GM23248 (cell line): ENCODE results near the gene FARP2. TPM values are rescaled to one million over a fixed set of nuclear protein-coding genes. Genes with fewer than 3 reads are reported as not detected.

Experiments
- DNase-seq: peaks from one replicate; pipeline ENCODE4 v3.0.0-alpha.2; 2015
- H2AFZ ChIP-seq: fragments of 200-600 bp; sonication (generic); 2 replicates; pipeline ENCODE4 v1.6.1; 2016; ENCODE audit warnings: antibody characterized with exemption
- H3F3A ChIP-seq: fragments of 200-600 bp; sonication (generic); 2 replicates; pipeline ENCODE4 v1.6.1; 2016; ENCODE audit warnings: mild to moderate bottlenecking, antibody characterized with exemption, mixed run types; ENCODE audit not compliant: insufficient read depth
- H3K27ac ChIP-seq: fragments of 200-600 bp; sonication (generic); 2 replicates; pipeline ENCODE4 v1.5.1; 2016; ENCODE audit warnings: mild to moderate bottlenecking
- H3K27me3 ChIP-seq: fragments of 200-600 bp; sonication (generic); replicated peaks from 2 replicates; pipeline ENCODE4 v1.6.1; 2016; ENCODE audit warnings: mild to moderate bottlenecking; ENCODE audit not compliant: insufficient read depth
- H3K36me3 ChIP-seq: fragments of 200-600 bp; sonication (generic); 2 replicates; pipeline ENCODE4 v1.6.1; 2016; ENCODE audit warnings: low read depth, mild to moderate bottlenecking
- H3K4me1 ChIP-seq: fragments of 200-600 bp; sonication (generic); 2 replicates; pipeline ENCODE4 v1.6.1; 2016; ENCODE audit warnings: mild to moderate bottlenecking; ENCODE audit not compliant: insufficient read depth
- H3K4me2 ChIP-seq: fragments of 200-600 bp; sonication (generic); one replicate; pipeline ENCODE4 v1.6.1; 2016; ENCODE audit warnings: mild to moderate bottlenecking; ENCODE audit not compliant: unreplicated experiment
- H3K4me3 ChIP-seq: fragments of 200-600 bp; sonication (generic); 2 replicates; pipeline ENCODE4 v1.5.1; 2016; ENCODE audit warnings: mild to moderate bottlenecking
- H3K79me2 ChIP-seq: fragments of 200-600 bp; sonication (generic); 2 replicates; pipeline ENCODE4 v1.6.1; 2016; ENCODE audit warnings: mild to moderate bottlenecking; ENCODE audit not compliant: insufficient read depth
- H3K9ac ChIP-seq: fragments of 200-600 bp; sonication (generic); 2 replicates; pipeline ENCODE4 v1.6.1; 2016; ENCODE audit warnings: mild to moderate bottlenecking
- H3K9me2 ChIP-seq: fragments of 200-600 bp; sonication (generic); 2 replicates; pipeline ENCODE4 v1.6.1; 2016; ENCODE audit warnings: mixed run types, mild to moderate bottlenecking, moderate library complexity; ENCODE audit not compliant: insufficient read depth
- H3K9me3 ChIP-seq: fragments of 200-600 bp; sonication (generic); one replicate; pipeline ENCODE4 v1.6.1; 2017; ENCODE audit warnings: low read depth
- H4K20me1 ChIP-seq: fragments of 200-600 bp; sonication (generic); 2 replicates; pipeline ENCODE4 v1.6.0; 2016; ENCODE audit not compliant: insufficient read depth
- EZH2 ChIP-seq: fragments of 200-600 bp; sonication (generic); IDR thresholded peaks from 2 replicates; pipeline ENCODE4 v1.6.1; 2018; ENCODE audit warnings: antibody characterized with exemption, mild to moderate bottlenecking; ENCODE audit not compliant: insufficient read depth, poor library complexity, severe bottlenecking
- EZH2phosphoT487 ChIP-seq: fragments of 200-600 bp; sonication (generic); IDR thresholded peaks from 2 replicates; pipeline ENCODE4 v1.6.1; 2018; ENCODE audit warnings: antibody characterized with exemption, moderate library complexity, mild to moderate bottlenecking, low read depth; ENCODE audit not compliant: insufficient read depth
- WGBS, 2 experiments: methylation state at CpG; one replicate each; pipeline ENCODE4 v1.1.6; 2015 to 2017; ENCODE audit warnings: low lambda C conversion rate in 2 of 2, low coverage in 1 of 2; ENCODE audit errors: missing lambda C conversion rate in 2 of 2; 5-methylcytosine and 5-hydroxymethylcytosine counted together
- in situ Hi-C: fragments of 300-500 bp; cut with MboI; formaldehyde crosslinking; loops from 2 replicates; pipeline ENCODE4 v1.15.0; 2020
- polyA plus RNA-seq: library from polyadenylated mRNA; unstranded; fragments of >200 nt; fragmentation: Nextera tagmentation; extraction: Ambion mirVana; gene quantifications from 2 replicates; pipeline ENCODE4 v1.2.1, GENCODE V29; 2016
- total RNA-seq: library from RNA; depleted of rRNA; stranded (reverse); fragments of >200 nt; shearing (Covaris generic); gene quantifications from 2 replicates; pipeline ENCODE4 v1.2.3, GENCODE V29; 2014

The FARP2 gene
- total and polyA plus RNA-seq, 2 experiments from 2014 or later, result 30.9 to 39.0 TPM

DNA sequence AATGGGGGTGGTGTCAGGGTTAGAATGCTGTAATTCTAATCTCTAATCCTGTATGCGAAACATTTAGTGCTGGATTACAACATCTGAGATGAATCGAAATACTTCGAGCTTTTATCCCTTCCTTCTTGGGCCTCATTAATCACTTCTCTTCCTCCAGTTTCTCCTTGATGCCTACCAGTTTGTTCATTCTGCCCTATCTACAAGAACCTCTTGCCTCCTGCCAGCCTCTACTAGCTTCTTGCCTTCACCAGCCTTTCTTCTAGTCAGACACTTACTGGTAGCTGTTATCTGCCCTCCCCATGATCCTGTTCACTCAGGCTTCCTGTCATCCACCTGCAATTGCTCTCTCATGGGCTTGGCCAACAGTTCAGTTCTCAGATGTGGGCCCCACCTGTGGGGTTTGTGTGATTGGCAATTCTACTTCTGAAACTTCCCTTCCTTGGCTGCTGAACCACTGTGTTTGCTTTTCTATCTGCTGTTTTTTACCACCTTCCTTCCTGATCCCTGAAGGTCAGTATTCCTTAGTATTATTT, 15.4 kb upstream of the FARP2 start:
- H3K79me2 ChIP-seq, result peaks cover 80% of the 10 kb centered on the region
- 0 out of 2 replicates have a peak overlapping the region, but pooled peaks have one; percentile 3 for H3K9ac ChIP-seq
- no peaks in the 10 kb centered on the region for H3K9me2 ChIP-seq
- H3K4me1 ChIP-seq, result peaks cover 30% of the 10 kb centered on the region
- H3K4me3 ChIP-seq, result no peak overlapping the region
- 0 out of 2 replicates have a peak, but pooled peaks cover 3% of the 10 kb centered on the region for H4K20me1 ChIP-seq
- in situ Hi-C loops, result no loop called here
- peaks cover 79% of the 10 kb centered on the region for H3F3A ChIP-seq
- H3K27me3 ChIP-seq, result no peaks in the 10 kb centered on the region
- no peak overlapping the region for H2AFZ ChIP-seq
- no peak for DNase-seq
- H3K4me2 ChIP-seq, result peak overlapping the region; percentile 44
- TF ChIP-seq EZH2phosphoT487, result no peak
- no peak for TF ChIP-seq EZH2
- 64 to 76% methylated on average over 3 of the region's 3 CpGs for WGBS, 2 experiments
- peak overlapping the region; percentile 22 for H3K27ac ChIP-seq
- no peaks in the 10 kb centered on the region for H3K9me3 ChIP-seq
- peaks cover 69% of the 10 kb centered on the region for H3K36me3 ChIP-seq

DNA sequence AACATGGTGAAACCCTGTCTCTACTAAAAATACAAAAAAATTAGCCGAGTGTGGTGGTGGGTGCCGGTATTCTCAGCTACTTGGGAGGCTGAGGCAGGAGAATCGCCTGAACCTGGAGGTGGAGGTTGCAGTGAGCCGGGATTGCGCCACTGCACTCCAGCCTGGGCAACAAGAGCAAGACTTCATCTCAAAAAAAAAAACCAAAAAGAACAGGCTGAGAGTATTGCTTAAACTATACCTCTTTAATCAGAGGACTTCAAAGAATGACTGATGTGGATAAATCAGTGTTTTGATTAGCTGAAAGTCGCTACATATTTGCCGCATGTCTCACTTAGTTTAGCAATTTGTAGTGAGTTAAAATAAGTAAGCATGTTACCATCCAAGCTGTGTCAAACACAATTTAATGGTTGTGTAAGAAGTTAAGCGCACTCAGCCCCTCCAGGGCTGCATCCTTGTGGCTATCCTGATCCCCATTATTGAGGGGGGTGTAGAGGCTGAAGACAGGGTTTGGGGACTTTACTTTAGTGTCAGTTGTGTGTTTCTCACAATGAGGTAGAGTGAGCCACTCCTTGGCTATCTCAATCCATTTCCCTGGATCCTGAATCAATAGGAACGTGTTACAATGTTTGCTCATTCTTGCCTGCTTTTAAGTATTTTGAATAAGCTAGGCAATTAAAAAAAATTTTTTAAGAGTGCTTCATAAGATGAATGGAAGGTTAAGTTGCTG, 11.0 kb upstream of the FARP2 start:
- Histone ChIP-seq H3K4me3 (no peak overlapping the region), H3K27me3 (no peaks in the 10 kb centered on the region), H3K9ac (no peak overlapping the region), H3K4me2 (no peak overlapping the region), H4K20me1 (0 out of 2 replicates have a peak, but pooled peaks cover 3% of the 10 kb centered on the region), H3K4me1 (peaks cover 21% of the 10 kb centered on the region), H3K27ac (peak overlapping the region; percentile 67), H3K79me2 (peaks cover 64% of the 10 kb centered on the region), H3K36me3 (peaks cover 84% of the 10 kb centered on the region), H2AFZ (no peak overlapping the region), H3K9me3 (no peaks in the 10 kb centered on the region), H3K9me2 (no peaks in the 10 kb centered on the region), H3F3A (peaks cover 62% of the 10 kb centered on the region)
- in situ Hi-C loops, result no loop called here
- peak; percentile 73 for DNase-seq
- no peak for TF ChIP-seq EZH2phosphoT487
- 69 to 73% methylated on average over 9 of the region's 9 CpGs for WGBS, 2 experiments

DNA sequence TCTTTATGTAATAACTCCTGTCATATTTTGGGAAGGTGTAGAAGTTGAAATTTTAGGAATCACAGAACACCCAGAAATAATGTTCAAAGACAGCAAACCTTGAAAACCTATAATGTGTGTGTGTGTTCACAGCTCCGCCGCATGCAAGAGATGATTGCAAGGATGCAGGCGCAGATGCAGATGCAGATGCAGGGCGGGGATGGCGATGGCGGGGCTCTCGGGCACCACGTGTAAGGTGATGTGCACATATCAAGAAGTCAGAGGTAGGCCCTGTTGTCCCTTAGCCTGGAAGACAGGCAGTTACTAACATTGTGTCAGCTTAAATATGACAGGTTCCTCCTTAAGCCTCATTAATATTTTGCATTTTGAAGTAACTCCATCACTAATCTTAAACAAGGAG, 6.1 kb upstream of the FARP2 start:
- Histone ChIP-seq H2AFZ (no peak overlapping the region), H3K4me2 (no peak overlapping the region), H3K4me1 (peaks cover 17% of the 10 kb centered on the region), H3F3A (peaks cover 70% of the 10 kb centered on the region), H3K36me3 (peaks cover 76% of the 10 kb centered on the region), H3K27ac (no peak overlapping the region), H3K9me3 (no peaks in the 10 kb centered on the region), H3K9me2 (no peaks in the 10 kb centered on the region), H4K20me1 (no peaks in the 10 kb centered on the region), H3K27me3 (no peaks in the 10 kb centered on the region), H3K4me3 (no peak overlapping the region), H3K9ac (no peak overlapping the region), H3K79me2 (peaks cover 23% of the 10 kb centered on the region)
- in situ Hi-C loops, result no loop called here
- WGBS, 2 experiments, result 97% methylated on average over 8 of the region's 8 CpGs
- DNase-seq, result no peak
- no peak for TF ChIP-seq EZH2
- no peak for TF ChIP-seq EZH2phosphoT487

DNA sequence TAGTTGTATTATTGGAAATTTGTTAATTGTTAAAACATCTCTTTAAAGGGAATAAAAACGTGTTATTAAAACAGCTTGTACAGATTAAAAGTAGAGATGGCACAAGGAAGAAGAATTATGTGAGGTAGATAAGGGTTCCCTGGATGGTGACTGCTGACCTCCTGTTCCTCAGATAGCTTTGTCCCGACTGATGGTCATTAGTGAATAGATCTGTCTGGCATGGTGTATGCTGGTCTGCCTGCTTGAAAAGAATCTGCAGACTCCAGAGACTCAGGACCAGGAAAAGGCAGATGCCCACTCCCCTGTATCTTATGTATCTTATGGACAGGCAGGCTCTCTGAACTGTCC, 5.6 kb upstream of the FARP2 start:
- Histone ChIP-seq H3K9me2 (no peaks in the 10 kb centered on the region), H2AFZ (no peak overlapping the region), H3F3A (peaks cover 70% of the 10 kb centered on the region), H3K4me1 (peaks cover 12% of the 10 kb centered on the region), H3K4me3 (no peak overlapping the region), H3K27ac (no peak overlapping the region), H3K27me3 (no peaks in the 10 kb centered on the region), H3K9me3 (no peaks in the 10 kb centered on the region), H3K9ac (no peak overlapping the region), H4K20me1 (no peaks in the 10 kb centered on the region), H3K36me3 (peaks cover 76% of the 10 kb centered on the region), H3K4me2 (no peak overlapping the region), H3K79me2 (peaks cover 23% of the 10 kb centered on the region)
- DNase-seq, result no peak
- WGBS, 2 experiments, result 83 to 85% methylated on average over 2 of the region's 2 CpGs
- in situ Hi-C loops, result no loop called here
- TF ChIP-seq EZH2, result no peak
